HEK293 (cell line): Measurements from ENCODE around the gene FOXL2NB.

Source experiments
- GFI1B ChIP-seq: fragments of 450-650 bp; formaldehyde crosslinking; IDR thresholded peaks from 2 replicates; pipeline ENCODE4 v1.5.1; 2016; ENCODE audit warnings: missing biosample characterization, missing genetic modification characterization
- HOXA7 ChIP-seq: sonication (generic); formaldehyde crosslinking; IDR thresholded peaks from 2 replicates; pipeline ENCODE4 v1.8.1; 2022; ENCODE audit warnings: missing genetic modification reagents, borderline replicate concordance
- KLF8 ChIP-seq: fragments of 450-650 bp; formaldehyde crosslinking; IDR thresholded peaks from 2 replicates; pipeline ENCODE4 v1.5.1; 2016; ENCODE audit warnings: missing biosample characterization, missing genetic modification characterization
- ZFP41 ChIP-seq: fragments of 450-650 bp; formaldehyde crosslinking; IDR thresholded peaks from 2 replicates; pipeline ENCODE4 v1.5.1; 2016; ENCODE audit warnings: missing biosample characterization, missing genetic modification characterization, borderline replicate concordance
- ZNF112 ChIP-seq: fragments of 450-650 bp; formaldehyde crosslinking; IDR thresholded peaks from 2 replicates; pipeline ENCODE4 v1.5.0; 2017; ENCODE audit warnings: missing biosample characterization, missing genetic modification characterization
- ZNF169 ChIP-seq: fragments of 450-650 bp; formaldehyde crosslinking; IDR thresholded peaks from 2 replicates; pipeline ENCODE4 v1.5.1; 2016; ENCODE audit warnings: missing biosample characterization, missing genetic modification characterization
- ZNF214 ChIP-seq: fragments of 450-650 bp; formaldehyde crosslinking; IDR thresholded peaks from 2 replicates; pipeline ENCODE4 v1.5.1; 2017; ENCODE audit warnings: missing biosample characterization, mild to moderate bottlenecking, missing genetic modification characterization, borderline replicate concordance
- ZNF24 ChIP-seq: fragments of 450-650 bp; formaldehyde crosslinking; IDR thresholded peaks from 2 replicates; pipeline ENCODE4 v1.5.1; 2016; ENCODE audit warnings: missing biosample characterization, missing genetic modification characterization
- ZNF324 ChIP-seq: fragments of 450-650 bp; formaldehyde crosslinking; IDR thresholded peaks from 2 replicates; pipeline ENCODE4 v1.5.1; 2016; ENCODE audit warnings: missing biosample characterization, missing genetic modification characterization
- ZNF426 ChIP-seq: fragments of 450-650 bp; formaldehyde crosslinking; IDR thresholded peaks from 2 replicates; pipeline ENCODE4 v1.5.1; 2017; ENCODE audit warnings: missing biosample characterization, missing genetic modification characterization, mild to moderate bottlenecking, inconsistent platforms, moderate library complexity
- ZNF521 ChIP-seq: fragments of 450-650 bp; formaldehyde crosslinking; IDR thresholded peaks from 2 replicates; pipeline ENCODE4 v1.5.1; 2017; ENCODE audit warnings: missing biosample characterization, mild to moderate bottlenecking, missing genetic modification characterization
- ZNF558 ChIP-seq: fragments of 450-650 bp; formaldehyde crosslinking; IDR thresholded peaks from 2 replicates; pipeline ENCODE4 v1.5.1; 2016; ENCODE audit warnings: missing biosample characterization, missing genetic modification characterization
- ZNF600 ChIP-seq: fragments of 450-650 bp; formaldehyde crosslinking; IDR thresholded peaks from 2 replicates; pipeline ENCODE4 v1.5.1; 2016; ENCODE audit warnings: missing biosample characterization, missing genetic modification characterization
- ZXDB ChIP-seq: fragments of 450-650 bp; formaldehyde crosslinking; IDR thresholded peaks from 2 replicates; pipeline ENCODE4 v1.5.1; 2016; ENCODE audit warnings: missing biosample characterization, missing genetic modification characterization
- TF ChIP-seq, protein P1 (sequence below): fragments of 450-650 bp; formaldehyde crosslinking; IDR thresholded peaks from 2 replicates; pipeline ENCODE4 v1.5.1; 2016; ENCODE audit warnings: missing biosample characterization, missing genetic modification characterization
- TF ChIP-seq, protein P2 (sequence below): fragments of 450-650 bp; formaldehyde crosslinking; IDR thresholded peaks from 2 replicates; pipeline ENCODE4 v1.5.1; 2016; ENCODE audit warnings: missing biosample characterization, missing genetic modification characterization
- TF ChIP-seq, protein P3 (sequence below): fragments of 450-650 bp; formaldehyde crosslinking; conservative IDR thresholded peaks from 2 replicates; pipeline ENCODE4 v1.5.1; 2016; ENCODE audit warnings: low read depth, missing biosample characterization, missing genetic modification characterization
- TF ChIP-seq, protein P4 (sequence below): fragments of 450-650 bp; formaldehyde crosslinking; IDR thresholded peaks from 2 replicates; pipeline ENCODE4 v1.5.1; 2017; ENCODE audit warnings: missing biosample characterization, missing genetic modification characterization
- TF ChIP-seq, protein P5 (sequence below): fragments of 450-650 bp; formaldehyde crosslinking; IDR thresholded peaks from 2 replicates; pipeline ENCODE4 v1.5.1; 2016; ENCODE audit warnings: missing biosample characterization, missing genetic modification characterization
- TF ChIP-seq, protein P6 (sequence below): fragments of 450-650 bp; formaldehyde crosslinking; IDR thresholded peaks from 2 replicates; pipeline ENCODE4 v1.5.1; 2016; ENCODE audit warnings: missing biosample characterization, missing genetic modification characterization
- TF ChIP-seq, protein P7 (sequence below): fragments of 450-650 bp; formaldehyde crosslinking; IDR thresholded peaks from 2 replicates; pipeline ENCODE4 v1.5.1; 2016; ENCODE audit warnings: missing biosample characterization, missing genetic modification characterization
- TF ChIP-seq, protein P8 (sequence below): fragments of 450-650 bp; formaldehyde crosslinking; IDR thresholded peaks from 2 replicates; pipeline ENCODE4 v1.5.1; 2016; ENCODE audit warnings: missing biosample characterization, missing genetic modification characterization

The FOXL2NB gene

DNA sequence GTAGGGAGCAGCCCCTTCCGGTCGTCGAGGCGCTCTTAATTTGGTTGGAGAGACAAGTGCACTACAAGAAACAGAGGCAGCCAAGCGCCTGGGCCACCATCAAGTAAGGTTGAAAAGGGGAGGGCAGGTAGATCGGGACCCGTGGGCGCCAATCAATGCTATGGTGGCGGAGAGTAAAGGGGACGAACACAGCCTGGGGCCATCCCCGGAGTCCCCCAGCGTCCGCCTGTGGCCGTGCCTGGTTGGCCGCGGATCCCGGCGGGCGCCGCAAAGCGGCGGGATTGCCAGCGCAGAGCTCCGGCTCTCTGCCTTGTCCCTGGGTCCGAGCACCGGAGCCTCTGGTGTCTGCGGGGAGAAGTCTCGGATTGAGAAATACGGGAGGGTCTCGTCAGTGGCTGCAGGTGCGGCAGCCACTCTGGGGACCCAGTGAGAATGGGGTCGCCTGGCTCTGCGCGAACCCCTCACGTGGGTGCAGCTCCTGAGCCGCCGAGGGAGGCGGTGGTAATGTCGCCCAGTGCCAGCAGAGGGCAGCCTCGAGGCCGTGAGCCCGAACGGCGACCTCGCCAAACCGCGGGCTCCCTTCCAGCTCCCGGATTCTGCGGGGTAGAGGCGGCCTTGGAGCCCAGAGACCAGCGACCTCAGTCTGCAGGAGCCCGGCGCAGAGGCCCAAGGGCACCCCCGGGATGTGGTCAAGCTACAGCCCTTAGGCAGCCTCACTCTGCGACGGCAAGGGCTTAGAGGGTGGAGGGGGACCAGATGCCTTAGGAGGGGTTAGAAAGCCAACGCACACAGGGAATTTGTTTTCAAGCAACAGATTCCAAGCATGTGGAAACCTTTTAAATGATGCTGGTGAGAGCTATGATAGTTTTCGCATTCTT lies 10.9 kb upstream of the FOXL2NB start (continued):
- TF ChIP-seq, protein P1, sequence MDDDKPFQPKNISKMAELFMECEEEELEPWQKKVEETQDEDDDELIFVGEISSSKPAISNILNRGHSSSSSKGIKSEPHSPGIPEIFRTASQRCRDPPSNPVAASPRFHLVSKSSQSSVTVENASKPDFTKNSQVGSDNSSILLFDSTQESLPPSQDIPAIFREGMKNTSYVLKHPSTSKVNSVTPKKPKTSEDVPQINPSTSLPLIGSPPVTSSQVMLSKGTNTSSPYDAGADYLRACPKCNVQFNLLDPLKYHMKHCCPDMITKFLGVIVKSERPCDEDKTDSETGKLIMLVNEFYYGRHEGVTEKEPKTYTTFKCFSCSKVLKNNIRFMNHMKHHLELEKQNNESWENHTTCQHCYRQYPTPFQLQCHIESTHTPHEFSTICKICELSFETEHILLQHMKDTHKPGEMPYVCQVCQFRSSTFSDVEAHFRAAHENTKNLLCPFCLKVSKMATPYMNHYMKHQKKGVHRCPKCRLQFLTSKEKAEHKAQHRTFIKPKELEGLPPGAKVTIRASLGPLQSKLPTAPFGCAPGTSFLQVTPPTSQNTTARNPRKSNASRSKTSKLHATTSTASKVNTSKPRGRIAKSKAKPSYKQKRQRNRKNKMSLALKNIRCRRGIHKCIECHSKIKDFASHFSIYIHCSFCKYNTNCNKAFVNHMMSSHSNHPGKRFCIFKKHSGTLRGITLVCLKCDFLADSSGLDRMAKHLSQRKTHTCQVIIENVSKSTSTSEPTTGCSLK (tag by site-specific recombination) = no peak
- TF ChIP-seq ZNF112 (no peak), ZNF521 (no peak), ZNF24 (no peak), ZNF214 (tag by site-specific recombination) (no peak), ZXDB (tag by site-specific recombination) (no peak), KLF8 (tag by site-specific recombination) (no peak), ZNF324 (tag by site-specific recombination) (no peak), ZNF600 (no peak), ZNF426 (tag by site-specific recombination) (no peak), HOXA7 (no peak), ZNF169 (tag by site-specific recombination) (no peak), ZNF558 (no peak), GFI1B (no peak), ZFP41 (tag by site-specific recombination) (no peak)
- TF ChIP-seq, protein P2, sequence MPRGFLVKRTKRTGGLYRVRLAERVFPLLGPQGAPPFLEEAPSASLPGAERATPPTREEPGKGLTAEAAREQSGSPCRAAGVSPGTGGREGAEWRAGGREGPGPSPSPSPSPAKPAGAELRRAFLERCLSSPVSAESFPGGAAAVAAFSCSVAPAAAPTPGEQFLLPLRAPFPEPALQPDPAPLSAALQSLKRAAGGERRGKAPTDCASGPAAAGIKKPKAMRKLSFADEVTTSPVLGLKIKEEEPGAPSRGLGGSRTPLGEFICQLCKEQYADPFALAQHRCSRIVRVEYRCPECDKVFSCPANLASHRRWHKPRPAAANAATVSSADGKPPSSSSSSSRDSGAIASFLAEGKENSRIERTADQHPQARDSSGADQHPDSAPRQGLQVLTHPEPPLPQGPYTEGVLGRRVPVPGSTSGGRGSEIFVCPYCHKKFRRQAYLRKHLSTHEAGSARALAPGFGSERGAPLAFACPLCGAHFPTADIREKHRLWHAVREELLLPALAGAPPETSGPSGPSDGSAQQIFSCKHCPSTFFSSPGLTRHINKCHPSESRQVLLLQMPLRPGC (tag by site-specific recombination) = no peak
- TF ChIP-seq, protein P3, sequence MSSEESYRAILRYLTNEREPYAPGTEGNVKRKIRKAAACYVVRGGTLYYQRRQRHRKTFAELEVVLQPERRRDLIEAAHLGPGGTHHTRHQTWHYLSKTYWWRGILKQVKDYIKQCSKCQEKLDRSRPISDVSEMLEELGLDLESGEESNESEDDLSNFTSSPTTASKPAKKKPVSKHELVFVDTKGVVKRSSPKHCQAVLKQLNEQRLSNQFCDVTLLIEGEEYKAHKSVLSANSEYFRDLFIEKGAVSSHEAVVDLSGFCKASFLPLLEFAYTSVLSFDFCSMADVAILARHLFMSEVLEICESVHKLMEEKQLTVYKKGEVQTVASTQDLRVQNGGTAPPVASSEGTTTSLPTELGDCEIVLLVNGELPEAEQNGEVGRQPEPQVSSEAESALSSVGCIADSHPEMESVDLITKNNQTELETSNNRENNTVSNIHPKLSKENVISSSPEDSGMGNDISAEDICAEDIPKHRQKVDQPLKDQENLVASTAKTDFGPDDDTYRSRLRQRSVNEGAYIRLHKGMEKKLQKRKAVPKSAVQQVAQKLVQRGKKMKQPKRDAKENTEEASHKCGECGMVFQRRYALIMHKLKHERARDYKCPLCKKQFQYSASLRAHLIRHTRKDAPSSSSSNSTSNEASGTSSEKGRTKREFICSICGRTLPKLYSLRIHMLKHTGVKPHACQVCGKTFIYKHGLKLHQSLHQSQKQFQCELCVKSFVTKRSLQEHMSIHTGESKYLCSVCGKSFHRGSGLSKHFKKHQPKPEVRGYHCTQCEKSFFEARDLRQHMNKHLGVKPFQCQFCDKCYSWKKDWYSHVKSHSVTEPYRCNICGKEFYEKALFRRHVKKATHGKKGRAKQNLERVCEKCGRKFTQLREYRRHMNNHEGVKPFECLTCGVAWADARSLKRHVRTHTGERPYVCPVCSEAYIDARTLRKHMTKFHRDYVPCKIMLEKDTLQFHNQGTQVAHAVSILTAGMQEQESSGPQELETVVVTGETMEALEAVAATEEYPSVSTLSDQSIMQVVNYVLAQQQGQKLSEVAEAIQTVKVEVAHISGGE (tag by site-specific recombination) = 0 out of 2 replicates have a peak, but pooled peaks have one; percentile 14
- TF ChIP-seq, protein P4, sequence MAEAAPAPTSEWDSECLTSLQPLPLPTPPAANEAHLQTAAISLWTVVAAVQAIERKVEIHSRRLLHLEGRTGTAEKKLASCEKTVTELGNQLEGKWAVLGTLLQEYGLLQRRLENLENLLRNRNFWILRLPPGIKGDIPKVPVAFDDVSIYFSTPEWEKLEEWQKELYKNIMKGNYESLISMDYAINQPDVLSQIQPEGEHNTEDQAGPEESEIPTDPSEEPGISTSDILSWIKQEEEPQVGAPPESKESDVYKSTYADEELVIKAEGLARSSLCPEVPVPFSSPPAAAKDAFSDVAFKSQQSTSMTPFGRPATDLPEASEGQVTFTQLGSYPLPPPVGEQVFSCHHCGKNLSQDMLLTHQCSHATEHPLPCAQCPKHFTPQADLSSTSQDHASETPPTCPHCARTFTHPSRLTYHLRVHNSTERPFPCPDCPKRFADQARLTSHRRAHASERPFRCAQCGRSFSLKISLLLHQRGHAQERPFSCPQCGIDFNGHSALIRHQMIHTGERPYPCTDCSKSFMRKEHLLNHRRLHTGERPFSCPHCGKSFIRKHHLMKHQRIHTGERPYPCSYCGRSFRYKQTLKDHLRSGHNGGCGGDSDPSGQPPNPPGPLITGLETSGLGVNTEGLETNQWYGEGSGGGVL (tag by site-specific recombination) = no peak
- TF ChIP-seq, protein P5, sequence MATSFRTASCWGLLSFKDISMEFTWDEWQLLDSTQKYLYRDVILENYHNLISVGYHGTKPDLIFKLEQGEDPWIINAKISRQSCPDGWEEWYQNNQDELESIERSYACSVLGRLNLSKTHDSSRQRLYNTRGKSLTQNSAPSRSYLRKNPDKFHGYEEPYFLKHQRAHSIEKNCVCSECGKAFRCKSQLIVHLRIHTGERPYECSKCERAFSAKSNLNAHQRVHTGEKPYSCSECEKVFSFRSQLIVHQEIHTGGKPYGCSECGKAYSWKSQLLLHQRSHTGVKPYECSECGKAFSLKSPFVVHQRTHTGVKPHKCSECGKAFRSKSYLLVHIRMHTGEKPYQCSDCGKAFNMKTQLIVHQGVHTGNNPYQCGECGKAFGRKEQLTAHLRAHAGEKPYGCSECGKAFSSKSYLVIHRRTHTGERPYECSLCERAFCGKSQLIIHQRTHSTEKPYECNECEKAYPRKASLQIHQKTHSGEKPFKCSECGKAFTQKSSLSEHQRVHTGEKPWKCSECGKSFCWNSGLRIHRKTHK (tag by site-specific recombination) = no peak
- TF ChIP-seq, protein P6, sequence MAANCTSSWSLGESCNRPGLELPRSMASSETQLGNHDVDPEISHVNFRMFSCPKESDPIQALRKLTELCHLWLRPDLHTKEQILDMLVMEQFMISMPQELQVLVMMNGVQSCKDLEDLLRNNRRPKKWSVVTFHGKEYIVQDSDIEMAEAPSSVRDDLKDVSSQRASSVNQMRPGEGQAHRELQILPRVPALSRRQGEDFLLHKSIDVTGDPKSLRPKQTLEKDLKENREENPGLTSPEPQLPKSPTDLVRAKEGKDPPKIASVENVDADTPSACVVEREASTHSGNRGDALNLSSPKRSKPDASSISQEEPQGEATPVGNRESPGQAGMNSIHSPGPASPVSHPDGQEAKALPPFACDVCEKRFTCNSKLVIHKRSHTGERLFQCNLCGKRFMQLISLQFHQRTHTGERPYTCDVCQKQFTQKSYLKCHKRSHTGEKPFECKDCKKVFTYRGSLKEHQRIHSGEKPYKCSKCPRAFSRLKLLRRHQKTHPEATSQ = no peak
- TF ChIP-seq, protein P7, sequence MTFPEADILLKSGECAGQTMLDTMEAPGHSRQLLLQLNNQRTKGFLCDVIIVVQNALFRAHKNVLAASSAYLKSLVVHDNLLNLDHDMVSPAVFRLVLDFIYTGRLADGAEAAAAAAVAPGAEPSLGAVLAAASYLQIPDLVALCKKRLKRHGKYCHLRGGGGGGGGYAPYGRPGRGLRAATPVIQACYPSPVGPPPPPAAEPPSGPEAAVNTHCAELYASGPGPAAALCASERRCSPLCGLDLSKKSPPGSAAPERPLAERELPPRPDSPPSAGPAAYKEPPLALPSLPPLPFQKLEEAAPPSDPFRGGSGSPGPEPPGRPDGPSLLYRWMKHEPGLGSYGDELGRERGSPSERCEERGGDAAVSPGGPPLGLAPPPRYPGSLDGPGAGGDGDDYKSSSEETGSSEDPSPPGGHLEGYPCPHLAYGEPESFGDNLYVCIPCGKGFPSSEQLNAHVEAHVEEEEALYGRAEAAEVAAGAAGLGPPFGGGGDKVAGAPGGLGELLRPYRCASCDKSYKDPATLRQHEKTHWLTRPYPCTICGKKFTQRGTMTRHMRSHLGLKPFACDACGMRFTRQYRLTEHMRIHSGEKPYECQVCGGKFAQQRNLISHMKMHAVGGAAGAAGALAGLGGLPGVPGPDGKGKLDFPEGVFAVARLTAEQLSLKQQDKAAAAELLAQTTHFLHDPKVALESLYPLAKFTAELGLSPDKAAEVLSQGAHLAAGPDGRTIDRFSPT (tag by site-specific recombination) = no peak
- TF ChIP-seq, protein P8, sequence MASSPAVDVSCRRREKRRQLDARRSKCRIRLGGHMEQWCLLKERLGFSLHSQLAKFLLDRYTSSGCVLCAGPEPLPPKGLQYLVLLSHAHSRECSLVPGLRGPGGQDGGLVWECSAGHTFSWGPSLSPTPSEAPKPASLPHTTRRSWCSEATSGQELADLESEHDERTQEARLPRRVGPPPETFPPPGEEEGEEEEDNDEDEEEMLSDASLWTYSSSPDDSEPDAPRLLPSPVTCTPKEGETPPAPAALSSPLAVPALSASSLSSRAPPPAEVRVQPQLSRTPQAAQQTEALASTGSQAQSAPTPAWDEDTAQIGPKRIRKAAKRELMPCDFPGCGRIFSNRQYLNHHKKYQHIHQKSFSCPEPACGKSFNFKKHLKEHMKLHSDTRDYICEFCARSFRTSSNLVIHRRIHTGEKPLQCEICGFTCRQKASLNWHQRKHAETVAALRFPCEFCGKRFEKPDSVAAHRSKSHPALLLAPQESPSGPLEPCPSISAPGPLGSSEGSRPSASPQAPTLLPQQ = 0 out of 2 replicates have a peak, but pooled peaks have one; percentile 22
